IMR-90 (cell line): ENCODE results near the gene PLXNB3. TPM values are rescaled to one million over a fixed set of nuclear protein-coding genes. Genes with fewer than 3 reads are reported as not detected.

Experiments used
- ATAC-seq: fragments of 200-7000 bp; cut with Tn5 transposase; 2 replicates; pipeline ENCODE4 v1.9.1; 2020; ENCODE audit warnings: low read depth, mild to moderate bottlenecking, moderate library complexity
- BruUV-seq: library from RNA; stranded (reverse); fragments of 400-500 nt; replicated peaks from 2 replicates; lab custom pipeline; 2021; lab: Mats Ljungman, UMichigan
- CTCF ChIA-PET: fragments of 300-600 bp; formaldehyde crosslinking; extraction: SDS; loops from one replicate; lab custom pipeline; 2021; ENCODE audit warnings: antibody characterized with exemption; lab: Yijun Ruan, JAX
- POLR2A ChIA-PET: fragments of 300-600 bp; sonication (Branson Sonifier 250); formaldehyde crosslinking; loops from one replicate; lab custom pipeline; 2022; ENCODE audit warnings: antibody characterized with exemption; ENCODE audit not compliant: unreplicated experiment; lab: Charles Lee
- DNase-seq: peaks from one replicate; pipeline ENCODE4 v3.0.0; 2013
- H2AFZ ChIP-seq: replicated peaks from 2 replicates; pipeline ENCODE3; 2013; ENCODE audit warnings: low read length, mild to moderate bottlenecking; ENCODE audit not compliant: poor library complexity
- H2AK5ac ChIP-seq: 2 replicates; pipeline ENCODE4 v1.6.1; 2013; ENCODE audit warnings: low read depth, low read length, inconsistent platforms
- H2AK9ac ChIP-seq: replicated peaks from 2 replicates; pipeline ENCODE3; 2013; ENCODE audit warnings: mild to moderate bottlenecking, low read depth, low read length, moderate library complexity; ENCODE audit not compliant: poor library complexity
- H2BK120ac ChIP-seq: 2 replicates; pipeline ENCODE4 v1.6.1; 2013; ENCODE audit warnings: low read depth, low read length, inconsistent platforms
- H2BK15ac ChIP-seq: 3 replicates; pipeline ENCODE4 v1.6.1; 2013; ENCODE audit warnings: low read depth, low read length, inconsistent platforms
- H2BK20ac ChIP-seq: 2 replicates; pipeline ENCODE4 v1.6.1; 2013; ENCODE audit warnings: low read depth, mild to moderate bottlenecking, inconsistent platforms, low read length, moderate library complexity
- H2BK5ac ChIP-seq: 2 replicates; pipeline ENCODE4 v1.6.1; 2013; ENCODE audit warnings: mild to moderate bottlenecking, low read depth, low read length, inconsistent platforms; ENCODE audit not compliant: poor library complexity, severe bottlenecking
- H3K14ac ChIP-seq: replicated peaks from 2 replicates; pipeline ENCODE4 v1.6.1; 2013; ENCODE audit warnings: low read depth, low read length, inconsistent platforms
- H3K18ac ChIP-seq: 2 replicates; pipeline ENCODE4 v1.6.1; 2013; ENCODE audit warnings: low read depth, low read length, control low read depth
- H3K23ac ChIP-seq: 2 replicates; pipeline ENCODE4 v1.6.1; 2013; ENCODE audit warnings: low read depth, low read length, inconsistent platforms
- H3K27ac ChIP-seq: 2 replicates; pipeline ENCODE4 v1.5.1; 2013; ENCODE audit warnings: mild to moderate bottlenecking, control low read depth, low read length; ENCODE audit not compliant: insufficient read depth
- H3K27me3 ChIP-seq: 2 replicates; pipeline ENCODE4 v1.6.1; 2013; ENCODE audit warnings: low read length; ENCODE audit not compliant: control insufficient read depth, insufficient read depth
- H3K36me3 ChIP-seq: 2 replicates; pipeline ENCODE4 v1.6.1; 2013; ENCODE audit warnings: low read length, mixed read lengths; ENCODE audit not compliant: control insufficient read depth, insufficient read depth
- H3K4ac ChIP-seq: 2 replicates; pipeline ENCODE4 v1.6.1; 2013; ENCODE audit warnings: low read depth, low read length, inconsistent platforms
- H3K4me1 ChIP-seq: 2 replicates; pipeline ENCODE4 v1.6.1; 2013; ENCODE audit warnings: low read length, mixed read lengths; ENCODE audit not compliant: control insufficient read depth, insufficient read depth
- H3K4me2 ChIP-seq: 2 replicates; pipeline ENCODE4 v1.6.1; 2013; ENCODE audit warnings: low read depth, mild to moderate bottlenecking, control low read depth, low read length, moderate library complexity
- H3K4me3 ChIP-seq: 2 replicates; pipeline ENCODE4 v1.5.1; 2013; ENCODE audit warnings: low read depth, mild to moderate bottlenecking, control low read depth, low read length, moderate library complexity; ENCODE audit not compliant: insufficient read depth
- H3K56ac ChIP-seq: 2 replicates; pipeline ENCODE4 v1.6.1; 2013; ENCODE audit warnings: low read length, inconsistent platforms; ENCODE audit not compliant: insufficient read depth; ENCODE audit errors: extremely low read depth
- H3K79me1 ChIP-seq, 2 experiments: 2 replicates each; pipeline ENCODE4 v1.6.1; 2013; ENCODE audit warnings: low read length in 2 of 2, inconsistent platforms in 1 of 2, low read depth in 1 of 2
- H3K9ac ChIP-seq: 2 replicates; pipeline ENCODE4 v1.6.1; 2013; ENCODE audit warnings: low read depth, low read length, control low read depth
- H3K9me1 ChIP-seq: 2 replicates; pipeline ENCODE4 v1.6.1; 2013; ENCODE audit warnings: low read length, inconsistent platforms; ENCODE audit not compliant: insufficient read depth
- H3K9me3 ChIP-seq: 2 replicates; pipeline ENCODE4 v1.6.1; 2013; ENCODE audit warnings: low read length; ENCODE audit not compliant: control insufficient read depth, insufficient read depth
- H4K20me1 ChIP-seq: 2 replicates; pipeline ENCODE4 v1.6.1; 2013; ENCODE audit warnings: low read length, inconsistent platforms; ENCODE audit not compliant: insufficient read depth
- H4K5ac ChIP-seq: 2 replicates; pipeline ENCODE4 v1.6.1; 2013; ENCODE audit warnings: mild to moderate bottlenecking, low read depth, low read length, control low read depth
- H4K8ac ChIP-seq, 2 experiments: 2 replicates each; pipeline ENCODE4 v1.6.1; 2013; ENCODE audit warnings: low read depth in 2 of 2, low read length in 2 of 2, control low read depth in 1 of 2, inconsistent platforms in 1 of 2
- H4K91ac ChIP-seq: 2 replicates; pipeline ENCODE4 v1.6.1; 2013; ENCODE audit warnings: low read depth, low read length, inconsistent platforms; ENCODE audit not compliant: insufficient read depth
- CEBPB ChIP-seq: IDR thresholded peaks from 2 replicates; pipeline ENCODE4 v1.6.1; 2012; ENCODE audit warnings: low read depth, low read length, improper control_type of control experiment
- CHD1 ChIP-seq: IDR thresholded peaks from 2 replicates; pipeline ENCODE4 v1.6.1; 2012; ENCODE audit warnings: low read depth, low read length, improper control_type of control experiment
- MAFK ChIP-seq: IDR thresholded peaks from 2 replicates; pipeline ENCODE4 v1.6.1; 2012; ENCODE audit warnings: low read depth, low read length, improper control_type of control experiment
- MAZ ChIP-seq: IDR thresholded peaks from 2 replicates; pipeline ENCODE4 v1.6.1; 2012; ENCODE audit warnings: low read depth, mild to moderate bottlenecking, low read length, improper control_type of control experiment, moderate library complexity, borderline replicate concordance
- WGBS, 2 experiments: methylation state at CpG; one replicate each; pipeline versions ENCODE4 v1.1.5 to v1.1.7; 2013; ENCODE audit warnings: missing lambda C conversion rate in 2 of 2; ENCODE audit not compliant: insufficient read length in 1 of 2; ENCODE audit errors: extremely low coverage in 2 of 2; 5-methylcytosine and 5-hydroxymethylcytosine counted together
- dilution Hi-C: fragments of 300-500 bp; cut with HindIII; formaldehyde crosslinking; loops from one replicate; pipeline ENCODE4 v1.14.3; 2018; ENCODE audit warnings: low sequenced_read_pairs; ENCODE audit not compliant: unreplicated experiment
- in situ Hi-C: fragments of 300-500 bp; cut with MboI; formaldehyde crosslinking; loops from 3 replicates; pipeline ENCODE4 v1.14.3; 2019; ENCODE audit warnings: low sequenced_read_pairs, inconsistent platforms, mixed read lengths
- intact Hi-C: fragments of 100-400 bp; cut with micrococcal nuclease; formaldehyde crosslinking; loops from 2 replicates; pipeline ENCODE4 v1.10.0; 2022
- polyA plus RNA-seq, 3 experiments: library from polyadenylated mRNA; depleted of rRNA; stranded (reverse); fragments of >200 nt; gene quantifications; 2 replicates each; pipeline ENCODE4 v1.2.3, GENCODE V29; 2012; ENCODE audit warnings: low replicate concordance in 1 of 3
- total RNA-seq: library from RNA; depleted of rRNA; stranded (reverse); fragments of >200 nt; gene quantifications from 2 replicates; pipeline ENCODE4 v1.2.3, GENCODE V29; 2012
- TF ChIP-seq, protein P1 (sequence below): conservative IDR thresholded peaks from 2 replicates; pipeline ENCODE4 v1.5.1; 2012; ENCODE audit warnings: mild to moderate bottlenecking, low read depth, low read length, improper control_type of control experiment
- TF ChIP-seq, protein P2 (sequence below): fragments of 150-350 bp; IDR thresholded peaks from 2 replicates; pipeline ENCODE4 v1.6.1; 2017; ENCODE audit warnings: mild to moderate bottlenecking, antibody characterized with exemption, low read length, low read depth
- TF ChIP-seq, protein P3 (sequence below): fragments of 150-350 bp; IDR thresholded peaks from 2 replicates; pipeline ENCODE4 v1.6.1; 2016; ENCODE audit warnings: low read depth, mild to moderate bottlenecking, low read length, moderate library complexity, borderline replicate concordance

The PLXNB3 gene
- total and polyA plus RNA-seq, 2 of the 4 experiments (the other 2 are of a cell fraction): 0.36 to 22.3 TPM

DNA sequence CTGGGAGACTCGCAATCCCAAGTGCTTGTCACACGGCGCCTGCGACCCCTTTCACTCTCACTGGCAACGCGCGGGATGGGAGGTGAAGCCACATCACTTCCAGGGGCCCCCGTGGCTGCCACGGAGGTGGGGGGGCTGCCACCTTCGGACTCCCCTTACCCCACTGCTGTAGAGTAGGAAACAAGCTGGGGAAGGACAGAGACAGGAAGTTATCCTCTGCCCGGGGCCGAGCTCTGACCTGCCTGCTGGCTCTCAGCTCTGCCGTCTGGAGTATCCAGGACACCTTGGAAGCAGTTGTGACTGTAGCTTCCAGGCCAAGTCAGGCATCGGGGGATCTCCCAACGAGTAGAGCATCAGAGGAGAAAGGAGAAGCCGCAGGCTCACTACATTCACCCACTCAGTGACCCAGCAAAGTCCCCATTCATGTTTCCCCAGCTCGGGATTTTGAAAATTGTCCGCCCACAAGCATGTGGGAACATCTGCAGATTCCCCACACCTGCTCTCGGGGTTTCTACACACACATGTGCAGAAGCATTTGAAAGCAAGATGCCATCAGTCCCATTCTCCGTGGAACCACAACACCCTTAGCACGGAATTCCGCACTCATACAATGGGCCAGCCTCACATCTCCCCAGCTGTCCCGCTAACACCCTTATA lies 55.5 kb downstream of the PLXNB3 start:
- Histone ChIP-seq H3K14ac (no peak overlapping the region), H4K5ac (no peak overlapping the region), H3K9me1 (no peaks in the 10 kb centered on the region), H3K4ac (no peak overlapping the region), H2AK5ac (no peak overlapping the region), H4K91ac (no peak overlapping the region), H3K56ac (no peak overlapping the region), H3K4me2 (peak overlapping the region; percentile 14; the same call in 1 of the 2 replicates), H3K36me3 (no peaks in the 10 kb centered on the region), H3K27me3 (peaks cover 16% of the 10 kb centered on the region), H3K18ac (no peak overlapping the region), H3K23ac (no peak overlapping the region), H2AFZ (peak overlapping the region; percentile 66), H4K20me1 (no peaks in the 10 kb centered on the region), H3K4me1 (no peaks in the 10 kb centered on the region), H2BK15ac (no peak overlapping the region), H2BK20ac (no peak overlapping the region), H2BK5ac (no peak overlapping the region), H2BK120ac (no peak overlapping the region), H3K9ac (no peak overlapping the region), H3K79me1 (no peaks in the 10 kb centered on the region), H3K4me3 (peak overlapping the region; percentile 42), H2AK9ac (peak overlapping the region; percentile 9), H4K8ac (0 out of 4 replicates have a peak overlapping the region, but pooled peaks of 1 of the 2 experiments have one; percentile 39), H3K27ac (no peak overlapping the region), H3K9me3 (0 out of 2 replicates have a peak, but pooled peaks cover 2% of the 10 kb centered on the region)
- ATAC-seq (peak; percentile 19; the same call in 1 of the 2 replicates), DNase-seq (no peak)
- dilution Hi-C loops (no loop called here), in situ Hi-C loops (no loop called here), intact Hi-C loops (no loop called here)
- POLR2A ChIA-PET: no interaction called here
- CTCF ChIA-PET: no interaction called here
- 54% methylated on average over 7 of the region's 23 CpGs; no CpG with 5 or more reads in 1 of the 2 experiments for WGBS, 2 experiments
- TF ChIP-seq, protein P1, sequence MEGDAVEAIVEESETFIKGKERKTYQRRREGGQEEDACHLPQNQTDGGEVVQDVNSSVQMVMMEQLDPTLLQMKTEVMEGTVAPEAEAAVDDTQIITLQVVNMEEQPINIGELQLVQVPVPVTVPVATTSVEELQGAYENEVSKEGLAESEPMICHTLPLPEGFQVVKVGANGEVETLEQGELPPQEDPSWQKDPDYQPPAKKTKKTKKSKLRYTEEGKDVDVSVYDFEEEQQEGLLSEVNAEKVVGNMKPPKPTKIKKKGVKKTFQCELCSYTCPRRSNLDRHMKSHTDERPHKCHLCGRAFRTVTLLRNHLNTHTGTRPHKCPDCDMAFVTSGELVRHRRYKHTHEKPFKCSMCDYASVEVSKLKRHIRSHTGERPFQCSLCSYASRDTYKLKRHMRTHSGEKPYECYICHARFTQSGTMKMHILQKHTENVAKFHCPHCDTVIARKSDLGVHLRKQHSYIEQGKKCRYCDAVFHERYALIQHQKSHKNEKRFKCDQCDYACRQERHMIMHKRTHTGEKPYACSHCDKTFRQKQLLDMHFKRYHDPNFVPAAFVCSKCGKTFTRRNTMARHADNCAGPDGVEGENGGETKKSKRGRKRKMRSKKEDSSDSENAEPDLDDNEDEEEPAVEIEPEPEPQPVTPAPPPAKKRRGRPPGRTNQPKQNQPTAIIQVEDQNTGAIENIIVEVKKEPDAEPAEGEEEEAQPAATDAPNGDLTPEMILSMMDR: no peak
- TF ChIP-seq CHD1 (no peak), MAZ (no peak), MAFK (no peak), CEBPB (no peak)
- TF ChIP-seq, protein P2, sequence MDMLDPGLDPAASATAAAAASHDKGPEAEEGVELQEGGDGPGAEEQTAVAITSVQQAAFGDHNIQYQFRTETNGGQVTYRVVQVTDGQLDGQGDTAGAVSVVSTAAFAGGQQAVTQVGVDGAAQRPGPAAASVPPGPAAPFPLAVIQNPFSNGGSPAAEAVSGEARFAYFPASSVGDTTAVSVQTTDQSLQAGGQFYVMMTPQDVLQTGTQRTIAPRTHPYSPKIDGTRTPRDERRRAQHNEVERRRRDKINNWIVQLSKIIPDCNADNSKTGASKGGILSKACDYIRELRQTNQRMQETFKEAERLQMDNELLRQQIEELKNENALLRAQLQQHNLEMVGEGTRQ: no peak
- TF ChIP-seq, protein P3, sequence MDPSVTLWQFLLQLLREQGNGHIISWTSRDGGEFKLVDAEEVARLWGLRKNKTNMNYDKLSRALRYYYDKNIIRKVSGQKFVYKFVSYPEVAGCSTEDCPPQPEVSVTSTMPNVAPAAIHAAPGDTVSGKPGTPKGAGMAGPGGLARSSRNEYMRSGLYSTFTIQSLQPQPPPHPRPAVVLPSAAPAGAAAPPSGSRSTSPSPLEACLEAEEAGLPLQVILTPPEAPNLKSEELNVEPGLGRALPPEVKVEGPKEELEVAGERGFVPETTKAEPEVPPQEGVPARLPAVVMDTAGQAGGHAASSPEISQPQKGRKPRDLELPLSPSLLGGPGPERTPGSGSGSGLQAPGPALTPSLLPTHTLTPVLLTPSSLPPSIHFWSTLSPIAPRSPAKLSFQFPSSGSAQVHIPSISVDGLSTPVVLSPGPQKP: no peak
- BruUV-seq: no TSS peak
